ENCODE data around the gene GPRIN2.

GPRIN2 gene

GRCh38 chr10:46541735-46542566 lies 14.5 kb downstream of the GPRIN2 start:
- Mint-ChIP-seq H3K27ac (no peak overlapping the region), H3K4me3 (peak overlapping the region; percentile 76), H3K36me3 (ENCODE audit: low read depth) (no peaks in the 10 kb centered on the region), H3K4me1 (peaks cover 9% of the 10 kb centered on the region), H3K27me3 (ENCODE audit: low read depth, poor library complexity) (peaks cover 21% of the 10 kb centered on the region), H3K9me3 (no peaks in the 10 kb centered on the region)
- peak; percentile 1 for DNase-seq
- TF ChIP-seq CTCF (IDR thresholded peaks at IDR 0.05), result no peak

- Mint-ChIP-seq H3K27ac (no peak overlapping the region), H3K4me1 (peaks cover 9% of the 10 kb centered on the region), H3K36me3 (ENCODE audit: low read depth) (no peaks in the 10 kb centered on the region), H3K9me3 (no peaks in the 10 kb centered on the region), H3K4me3 (peak overlapping the region; percentile 76), H3K27me3 (ENCODE audit: low read depth, poor library complexity) (peaks cover 25% of the 10 kb centered on the region)
- peak; percentile 93 for DNase-seq
- TF ChIP-seq CTCF (IDR thresholded peaks at IDR 0.05), result peak; percentile 67
Measured at GRCh38 chr10:46541017-46541661, 15.3 kb downstream of the GPRIN2 start.

- no peaks in the 10 kb centered on the region for H3K9me3 Mint-ChIP-seq
- no peak for TF ChIP-seq CTCF (IDR thresholded peaks at IDR 0.05)
- no peak overlapping the region for H3K27ac Mint-ChIP-seq
- peak overlapping the region; percentile 76 for H3K4me3 Mint-ChIP-seq
- peaks cover 9% of the 10 kb centered on the region for H3K4me1 Mint-ChIP-seq
- H3K27me3 Mint-ChIP-seq (ENCODE audit: low read depth, poor library complexity), result peaks cover 27% of the 10 kb centered on the region
- H3K36me3 Mint-ChIP-seq (ENCODE audit: low read depth), result no peaks in the 10 kb centered on the region
- peak; percentile 1 for DNase-seq
Measured at GRCh38 chr10:46540412-46541016, 15.9 kb downstream of the GPRIN2 start.

- Mint-ChIP-seq H3K27ac (no peak overlapping the region), H3K4me1 (peaks cover 9% of the 10 kb centered on the region)
Measured at GRCh38 chr10:46539596-46540411, 16.7 kb downstream of the GPRIN2 start.

More at GRCh38 chr10:46539596-46540411, 16.7 kb downstream of the GPRIN2 start:
- no peaks in the 10 kb centered on the region for H3K36me3 Mint-ChIP-seq (ENCODE audit: low read depth)
- H3K9me3 Mint-ChIP-seq, result no peaks in the 10 kb centered on the region
- H3K27me3 Mint-ChIP-seq (ENCODE audit: low read depth, poor library complexity), result peaks cover 27% of the 10 kb centered on the region
- peak; percentile 1 for DNase-seq
- no peak for TF ChIP-seq CTCF (IDR thresholded peaks at IDR 0.05)
- H3K4me3 Mint-ChIP-seq, result peak overlapping the region; percentile 76
